ENCODE data around the gene GAD2.

GAD2 gene

GRCh38 chr10:26314265-26315013, 97.9 kb downstream of the GAD2 start:
- Histone ChIP-seq H3K4me1 (ENCODE audit: control insufficient read depth, insufficient read depth, low read length) (no peaks in the 10 kb centered on the region), H3K27ac (ENCODE audit: low read depth, low read length) (no peak overlapping the region), H3K4me3 (ENCODE audit: low read depth, low read length) (no peak overlapping the region), H3K27me3 (ENCODE audit: control insufficient read depth, insufficient read depth, low read length) (no peaks in the 10 kb centered on the region), H3K9ac (ENCODE audit: low read length) (no peak overlapping the region), H3K36me3 (ENCODE audit: control insufficient read depth, insufficient read depth, low read length) (no peaks in the 10 kb centered on the region), H3K9me3 (ENCODE audit: control insufficient read depth, insufficient read depth, low read depth, low read length) (no peaks in the 10 kb centered on the region)

- no peak overlapping the region for H3K9ac ChIP-seq (ENCODE audit: low read length)
- no peak overlapping the region for H3K27ac ChIP-seq (ENCODE audit: low read depth, low read length)
- no peaks in the 10 kb centered on the region for H3K36me3 ChIP-seq (ENCODE audit: control insufficient read depth, insufficient read depth, low read length)
- H3K9me3 ChIP-seq (ENCODE audit: control insufficient read depth, insufficient read depth, low read depth, low read length): no peaks in the 10 kb centered on the region
- H3K27me3 ChIP-seq (ENCODE audit: control insufficient read depth, insufficient read depth, low read length): no peaks in the 10 kb centered on the region
- no peak overlapping the region for H3K4me3 ChIP-seq (ENCODE audit: low read depth, low read length)
- no peaks in the 10 kb centered on the region for H3K4me1 ChIP-seq (ENCODE audit: control insufficient read depth, insufficient read depth, low read length)
Observed at GRCh38 chr10:26318672-26319071, 102.1 kb downstream of the GAD2 start.

GRCh38 chr10:26323219-26323618, 106.6 kb downstream of the GAD2 start:
- Histone ChIP-seq H3K27ac (ENCODE audit: low read depth, low read length) (no peak overlapping the region), H3K27me3 (ENCODE audit: control insufficient read depth, insufficient read depth, low read length) (no peaks in the 10 kb centered on the region)

GRCh38 chr10:26326851-26327250, 110.3 kb downstream of the GAD2 start:
- no peaks in the 10 kb centered on the region for H3K9me3 ChIP-seq (ENCODE audit: control insufficient read depth, insufficient read depth, low read depth, low read length)
- no peak overlapping the region for H3K9ac ChIP-seq (ENCODE audit: low read length)
- no peaks in the 10 kb centered on the region for H3K4me1 ChIP-seq (ENCODE audit: control insufficient read depth, insufficient read depth, low read length)
- H3K4me3 ChIP-seq (ENCODE audit: low read depth, low read length): no peak overlapping the region
- H3K36me3 ChIP-seq (ENCODE audit: control insufficient read depth, insufficient read depth, low read length): no peaks in the 10 kb centered on the region
- no peak overlapping the region for H3K27ac ChIP-seq (ENCODE audit: low read depth, low read length)
- no peaks in the 10 kb centered on the region for H3K27me3 ChIP-seq (ENCODE audit: control insufficient read depth, insufficient read depth, low read length)

More at GRCh38 chr10:26323219-26323618, 106.6 kb downstream of the GAD2 start:
- Histone ChIP-seq H3K9ac (ENCODE audit: low read length) (no peak overlapping the region), H3K9me3 (ENCODE audit: control insufficient read depth, insufficient read depth, low read depth, low read length) (no peaks in the 10 kb centered on the region), H3K36me3 (ENCODE audit: control insufficient read depth, insufficient read depth, low read length) (no peaks in the 10 kb centered on the region), H3K4me3 (ENCODE audit: low read depth, low read length) (no peak overlapping the region), H3K4me1 (ENCODE audit: control insufficient read depth, insufficient read depth, low read length) (no peaks in the 10 kb centered on the region)

- no peak overlapping the region for H3K9ac ChIP-seq (ENCODE audit: low read length)
- H3K9me3 ChIP-seq (ENCODE audit: control insufficient read depth, insufficient read depth, low read depth, low read length): no peaks in the 10 kb centered on the region
- no peaks in the 10 kb centered on the region for H3K4me1 ChIP-seq (ENCODE audit: control insufficient read depth, insufficient read depth, low read length)
- H3K36me3 ChIP-seq (ENCODE audit: control insufficient read depth, insufficient read depth, low read length): no peaks in the 10 kb centered on the region
- no peak overlapping the region for H3K27ac ChIP-seq (ENCODE audit: low read depth, low read length)
- H3K4me3 ChIP-seq (ENCODE audit: low read depth, low read length): no peak overlapping the region
- no peaks in the 10 kb centered on the region for H3K27me3 ChIP-seq (ENCODE audit: control insufficient read depth, insufficient read depth, low read length)
Observed at GRCh38 chr10:26327811-26328210, 111.2 kb downstream of the GAD2 start.

GRCh38 chr10:26331371-26331770, 114.8 kb downstream of the GAD2 start:
- H3K4me3 ChIP-seq (ENCODE audit: low read depth, low read length): no peak overlapping the region
- H3K9ac ChIP-seq (ENCODE audit: low read length): no peak overlapping the region
- H3K36me3 ChIP-seq (ENCODE audit: control insufficient read depth, insufficient read depth, low read length): no peaks in the 10 kb centered on the region

GRCh38 chr10:26334232-26334931, 117.8 kb downstream of the GAD2 start:
- Histone ChIP-seq H3K4me1 (ENCODE audit: control insufficient read depth, insufficient read depth, low read length) (peaks cover 5% of the 10 kb centered on the region; the same call in 1 of the 2 replicates), H3K4me3 (ENCODE audit: low read depth, low read length) (no peak overlapping the region)

More at GRCh38 chr10:26331371-26331770, 114.8 kb downstream of the GAD2 start:
- Histone ChIP-seq H3K27me3 (ENCODE audit: control insufficient read depth, insufficient read depth, low read length) (no peaks in the 10 kb centered on the region), H3K4me1 (ENCODE audit: control insufficient read depth, insufficient read depth, low read length) (peaks cover 5% of the 10 kb centered on the region; the same call in 1 of the 2 replicates), H3K27ac (ENCODE audit: low read depth, low read length) (no peak overlapping the region), H3K9me3 (ENCODE audit: control insufficient read depth, insufficient read depth, low read depth, low read length) (no peaks in the 10 kb centered on the region)

GRCh38 chr10:26334932-26335573, 118.5 kb downstream of the GAD2 start:
- H3K27ac ChIP-seq (ENCODE audit: low read depth, low read length): no peak overlapping the region
- H3K9ac ChIP-seq (ENCODE audit: low read length): no peak overlapping the region
- no peaks in the 10 kb centered on the region for H3K36me3 ChIP-seq (ENCODE audit: control insufficient read depth, insufficient read depth, low read length)
- no peaks in the 10 kb centered on the region for H3K9me3 ChIP-seq (ENCODE audit: control insufficient read depth, insufficient read depth, low read depth, low read length)
- peak overlapping the region; percentile 25 for H3K4me3 ChIP-seq (ENCODE audit: low read depth, low read length)
- H3K27me3 ChIP-seq (ENCODE audit: control insufficient read depth, insufficient read depth, low read length): no peaks in the 10 kb centered on the region
- H3K4me1 ChIP-seq (ENCODE audit: control insufficient read depth, insufficient read depth, low read length): peaks cover 5% of the 10 kb centered on the region; the same call in 1 of the 2 replicates

More at GRCh38 chr10:26334232-26334931, 117.8 kb downstream of the GAD2 start:
- Histone ChIP-seq H3K27ac (ENCODE audit: low read depth, low read length) (no peak overlapping the region), H3K9ac (ENCODE audit: low read length) (no peak overlapping the region), H3K36me3 (ENCODE audit: control insufficient read depth, insufficient read depth, low read length) (no peaks in the 10 kb centered on the region), H3K9me3 (ENCODE audit: control insufficient read depth, insufficient read depth, low read depth, low read length) (no peaks in the 10 kb centered on the region), H3K27me3 (ENCODE audit: control insufficient read depth, insufficient read depth, low read length) (no peaks in the 10 kb centered on the region)

- Histone ChIP-seq H3K4me1 (ENCODE audit: control insufficient read depth, insufficient read depth, low read length) (peaks cover 5% of the 10 kb centered on the region; the same call in 1 of the 2 replicates), H3K27ac (ENCODE audit: low read depth, low read length) (no peak overlapping the region), H3K4me3 (ENCODE audit: low read depth, low read length) (peak overlapping the region; percentile 25), H3K9ac (ENCODE audit: low read length) (no peak overlapping the region), H3K27me3 (ENCODE audit: control insufficient read depth, insufficient read depth, low read length) (no peaks in the 10 kb centered on the region), H3K36me3 (ENCODE audit: control insufficient read depth, insufficient read depth, low read length) (no peaks in the 10 kb centered on the region), H3K9me3 (ENCODE audit: control insufficient read depth, insufficient read depth, low read depth, low read length) (no peaks in the 10 kb centered on the region)
Observed at GRCh38 chr10:26335574-26336093, 119.1 kb downstream of the GAD2 start.

- Histone ChIP-seq H3K9ac (ENCODE audit: low read length) (no peak overlapping the region), H3K9me3 (ENCODE audit: control insufficient read depth, insufficient read depth, low read depth, low read length) (no peaks in the 10 kb centered on the region), H3K4me3 (ENCODE audit: low read depth, low read length) (no peak overlapping the region), H3K36me3 (ENCODE audit: control insufficient read depth, insufficient read depth, low read length) (no peaks in the 10 kb centered on the region), H3K27me3 (ENCODE audit: control insufficient read depth, insufficient read depth, low read length) (peaks cover 4% of the 10 kb centered on the region; the same call in 1 of the 2 replicates), H3K27ac (ENCODE audit: low read depth, low read length) (no peak overlapping the region), H3K4me1 (ENCODE audit: control insufficient read depth, insufficient read depth, low read length) (peaks cover 5% of the 10 kb centered on the region; the same call in 1 of the 2 replicates)
Observed at GRCh38 chr10:26336979-26337378, 120.4 kb downstream of the GAD2 start.

Data from HUES6 (cell line).